HG03571 (cell line): ENCODE measurements around the gene CLC.
"Not testable (repeated sequence)": the region's sequence is repeated elsewhere in the genome, so short reads cannot be mapped to it uniquely, and the experiment has no call there.

Source experiments
- ATAC-seq: cut with Tn5 transposase; IDR thresholded peaks from one replicate; pipeline ENCODE4 v1.9.1; 2021; ENCODE audit not compliant: unreplicated experiment

Gene CLC

GRCh38 chr19:39731685-39732084, 6.1 kb downstream of the CLC start:
- no peak for ATAC-seq

GRCh38 chr19:39729594-39729993, 8.2 kb downstream of the CLC start:
- no peak for ATAC-seq

GRCh38 chr19:39728040-39728439, 9.8 kb downstream of the CLC start:
- ATAC-seq: no peak

- ATAC-seq: no peak
Measured at GRCh38 chr19:39727070-39727800, 10.6 kb downstream of the CLC start.

GRCh38 chr19:39725995-39726394, 11.8 kb downstream of the CLC start:
- ATAC-seq: no peak

GRCh38 chr19:39720144-39720543, 17.7 kb downstream of the CLC start:
- ATAC-seq: not testable (repeated sequence)

GRCh38 chr19:39710333-39710890, 27.4 kb downstream of the CLC start:
- ATAC-seq: no peak

- no peak for ATAC-seq
Measured at GRCh38 chr19:39709026-39709872, 28.6 kb downstream of the CLC start.

- no peak for ATAC-seq
Measured at GRCh38 chr19:39708594-39708993, 29.2 kb downstream of the CLC start.

- ATAC-seq: no peak
Measured at GRCh38 chr19:39705578-39706188, 32.1 kb downstream of the CLC start.

GRCh38 chr19:39704181-39705044, 33.4 kb downstream of the CLC start, which contains the start of gene LGALS14:
TSS of gene LGALS14 (plus strand) at chr19:39704481. CDS start at chr19:39704529, 48 bp downstream.
- no peak for ATAC-seq

- ATAC-seq: no peak
Measured at GRCh38 chr19:39701291-39701690, 36.5 kb downstream of the CLC start.

GRCh38 chr19:39698535-39698934, 39.3 kb downstream of the CLC start:
- no peak for ATAC-seq

GRCh38 chr19:39696387-39696786, 41.4 kb downstream of the CLC start:
- ATAC-seq: no peak

GRCh38 chr19:39695759-39696158, 42.1 kb downstream of the CLC start:
- no peak for ATAC-seq

GRCh38 chr19:39692822-39693221, 45.0 kb downstream of the CLC start:
- no peak for ATAC-seq

- ATAC-seq: no peak
Measured at GRCh38 chr19:39692166-39692565, 45.7 kb downstream of the CLC start.

- not testable (repeated sequence) for ATAC-seq
Measured at GRCh38 chr19:39688637-39689036, 49.2 kb downstream of the CLC start.

GRCh38 chr19:39686739-39687138, 51.1 kb downstream of the CLC start:
- no peak for ATAC-seq

- no peak for ATAC-seq
Measured at GRCh38 chr19:39684267-39684666, 53.6 kb downstream of the CLC start.
